Fibroblast of lung (primary cell): ENCODE results near the gene PVALB.

ENCODE experiments used
- CTCF ChIP-seq, 2 donors: IDR thresholded peaks in 1 of 2; conservative IDR thresholded peaks in 1 of 2; 1 replicate in 1 of 2; 2 replicates in 1 of 2; pipeline ENCODE4 v1.5.1; 2011 to 2012; ENCODE audit warnings: low read length in 2 of 2, control low read depth in 1 of 2, inconsistent platforms in 1 of 2, low read depth in 1 of 2, mild to moderate bottlenecking in 1 of 2
- EZH2 ChIP-seq: IDR thresholded peaks from 2 replicates; pipeline ENCODE4 v1.5.1; 2012; ENCODE audit warnings: low read length, control low read depth, mild to moderate bottlenecking; ENCODE audit errors: missing control alignments

- no peak for TF ChIP-seq EZH2
- no peak for TF ChIP-seq CTCF (conservative IDR thresholded peaks at IDR 0.05 in 1 of 2, IDR thresholded peaks at IDR 0.05 in 1 of 2; ENCODE audit: low read depth in 1 of 2, low read length in 2 of 2)
Observed at GRCh38 chr22:36830601-36831000, 13.8 kb upstream of the PVALB start.
